ENCODE results near the gene XCL2. TPM values are rescaled to one million over a fixed set of nuclear protein-coding genes. Genes with fewer than 3 reads are reported as not detected.

Gene XCL2
- total RNA-seq, 1 experiment from 2014 or later, result not detected

GRCh38 chr1:168504064-168504837 lies 39.5 kb downstream of the XCL2 start:
- ATAC-seq (no peak), DNase-seq (ENCODE audit: low spot score) (no peak)
- Mint-ChIP-seq H3K36me3 (no peaks in the 10 kb centered on the region), H3K27me3 (ENCODE audit: low read depth) (no peaks in the 10 kb centered on the region), H3K27ac (no peak overlapping the region), H3K4me1 (no peaks in the 10 kb centered on the region), H3K4me3 (no peak overlapping the region), H3K9me3 (0 out of 2 replicates have a peak, but pooled peaks cover 6% of the 10 kb centered on the region)
- ChIA-PET POLR2A (no interaction called here), CTCF (no interaction called here)
- TF ChIP-seq RORB (CRISPR knock-in tag; IDR thresholded peaks at IDR 0.05) (no peak), ZBTB43 (CRISPR knock-in tag; IDR thresholded peaks at IDR 0.05) (no peak), CTCF (IDR thresholded peaks at IDR 0.05) (no peak)

GRCh38 chr1:168499688-168500049 lies 44.1 kb downstream of the XCL2 start:
- no peak overlapping the region for H3K4me3 Mint-ChIP-seq
- ATAC-seq, result no peak
- TF ChIP-seq ZNF423 (CRISPR knock-in tag; IDR thresholded peaks at IDR 0.05), result no peak
- no peak for TF ChIP-seq ZNF671 (CRISPR knock-in tag; IDR thresholded peaks at IDR 0.05)
- TF ChIP-seq TEAD4 (CRISPR knock-in tag; IDR thresholded peaks at IDR 0.05), result no peak
- TF ChIP-seq JUN (CRISPR knock-in tag; IDR thresholded peaks at IDR 0.05), result no peak
- no peak for TF ChIP-seq ARID4B (CRISPR knock-in tag; IDR thresholded peaks at IDR 0.05; ENCODE audit: borderline replicate concordance)
- no peak for TF ChIP-seq ZNF425 (CRISPR knock-in tag; conservative IDR thresholded peaks at IDR 0.05)
- no peak for TF ChIP-seq PRRX2 (CRISPR knock-in tag; IDR thresholded peaks at IDR 0.05)
- TF ChIP-seq PREB (CRISPR knock-in tag; IDR thresholded peaks at IDR 0.05; ENCODE audit: borderline replicate concordance), result no peak
- TF ChIP-seq CREB1 (CRISPR knock-in tag; IDR thresholded peaks at IDR 0.05), result no peak
- TF ChIP-seq ZMAT4 (CRISPR knock-in tag; IDR thresholded peaks at IDR 0.05), result no peak
- TF ChIP-seq AR (CRISPR knock-in tag; IDR thresholded peaks at IDR 0.05), result no peak
- no peak for TF ChIP-seq SMAD4 (CRISPR knock-in tag; IDR thresholded peaks at IDR 0.05)
- TF ChIP-seq ZNF512 (CRISPR knock-in tag; IDR thresholded peaks at IDR 0.05; ENCODE audit: borderline replicate concordance), result no peak
- TF ChIP-seq NR3C1 (CRISPR knock-in tag; conservative IDR thresholded peaks at IDR 0.05; ENCODE audit: low read depth), result no peak
- TF ChIP-seq ZBTB21 (CRISPR knock-in tag; IDR thresholded peaks at IDR 0.05; ENCODE audit: borderline replicate concordance), result no peak
- no peak for TF ChIP-seq FOXJ3 (CRISPR knock-in tag; IDR thresholded peaks at IDR 0.05; ENCODE audit: borderline replicate concordance)

More at GRCh38 chr1:168499688-168500049, 44.1 kb downstream of the XCL2 start:
- POLR2A ChIA-PET, result no interaction called here
- CTCF ChIA-PET, result no interaction called here
- Mint-ChIP-seq H3K27ac (no peak overlapping the region), H3K9me3 (0 out of 2 replicates have a peak, but pooled peaks cover 6% of the 10 kb centered on the region), H3K36me3 (no peaks in the 10 kb centered on the region), H3K4me1 (peaks cover 15% of the 10 kb centered on the region), H3K27me3 (ENCODE audit: low read depth) (no peaks in the 10 kb centered on the region)
- DNase-seq (ENCODE audit: low spot score), result no peak
